ENCODE results near the gene CTSE.
"Not testable (repeated sequence)": the region's sequence is repeated elsewhere in the genome, so short reads cannot be mapped to it uniquely, and the experiment has no call there.

CTSE gene

DNA sequence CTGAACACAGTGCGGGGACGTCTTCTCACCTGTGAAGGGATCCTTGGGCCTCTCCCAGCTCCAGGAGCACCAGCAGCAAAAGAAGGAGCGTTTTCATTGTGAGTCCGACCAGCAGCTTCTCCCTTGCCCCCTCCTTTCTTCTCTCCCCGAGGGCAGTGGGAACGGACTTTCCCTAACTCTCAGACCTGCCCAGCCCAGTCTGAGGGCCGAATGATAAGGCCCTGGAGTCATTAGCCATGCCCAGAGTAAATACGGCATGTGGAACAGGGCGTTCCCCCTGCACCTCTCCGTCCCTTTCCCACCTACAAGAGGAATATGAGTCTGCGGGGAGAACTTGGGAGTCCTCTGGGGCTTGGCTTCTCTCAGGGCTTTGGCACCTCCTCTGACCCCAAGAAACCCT is at the start of gene CTSE:
TSS of gene CTSE (minus strand) at position 201 of the 400 bp plus-strand sequence. CDS start at position 97, 104 bp downstream.
- no peak for DNase-seq

DNA sequence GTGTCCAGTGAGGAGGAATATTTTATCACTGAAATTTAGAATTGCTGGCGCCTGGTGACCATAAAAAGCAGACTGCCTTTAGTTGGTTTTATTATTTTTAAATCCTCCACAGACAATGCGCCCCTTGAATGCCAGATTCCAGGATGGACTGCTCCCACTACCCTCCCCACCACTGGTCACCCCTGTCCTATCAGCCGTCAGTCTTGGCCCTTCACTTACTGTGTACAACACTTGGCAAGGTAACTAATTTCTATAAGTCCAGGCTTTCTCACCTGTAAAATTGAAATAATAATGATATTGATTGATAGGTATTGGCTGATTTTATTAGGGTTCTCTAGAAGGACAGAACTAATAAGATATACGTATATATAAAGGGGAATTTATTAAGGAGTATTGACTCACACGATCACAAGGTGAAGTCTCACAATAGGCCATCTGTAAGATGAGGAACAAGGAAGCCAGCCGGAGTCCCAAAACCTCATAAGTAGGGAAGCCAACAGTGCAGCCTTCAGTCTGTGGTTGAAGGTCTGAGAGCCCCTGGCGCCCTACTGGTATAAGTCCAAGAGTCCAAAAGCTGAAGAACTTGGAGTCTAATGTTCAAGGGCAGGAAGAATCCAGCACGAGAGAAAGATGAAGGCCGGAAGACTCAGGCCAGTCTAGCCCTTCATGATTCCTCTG is 47.1 kb upstream of the CTSE start:
- DNase-seq: no peak

DNA sequence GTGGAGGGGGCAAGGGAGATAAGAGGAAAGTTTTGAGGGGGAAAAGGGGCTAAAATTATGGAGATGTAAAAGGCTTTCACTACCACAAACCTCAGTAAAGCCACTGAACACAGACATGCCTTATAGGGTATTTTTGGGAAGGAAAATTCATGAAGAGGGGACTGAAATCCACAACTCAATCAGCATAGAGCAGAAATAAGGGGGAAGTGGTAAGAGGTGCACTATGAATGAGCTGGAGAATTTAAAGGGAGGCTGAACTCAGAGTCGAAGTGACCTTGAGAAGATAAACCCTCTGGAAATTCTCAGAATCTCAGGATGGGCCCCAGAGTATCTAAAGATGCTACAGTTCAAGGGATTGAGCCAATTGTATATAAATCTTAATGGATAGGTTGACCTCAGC is 44.6 kb upstream of the CTSE start:
- DNase-seq: no peak

DNA sequence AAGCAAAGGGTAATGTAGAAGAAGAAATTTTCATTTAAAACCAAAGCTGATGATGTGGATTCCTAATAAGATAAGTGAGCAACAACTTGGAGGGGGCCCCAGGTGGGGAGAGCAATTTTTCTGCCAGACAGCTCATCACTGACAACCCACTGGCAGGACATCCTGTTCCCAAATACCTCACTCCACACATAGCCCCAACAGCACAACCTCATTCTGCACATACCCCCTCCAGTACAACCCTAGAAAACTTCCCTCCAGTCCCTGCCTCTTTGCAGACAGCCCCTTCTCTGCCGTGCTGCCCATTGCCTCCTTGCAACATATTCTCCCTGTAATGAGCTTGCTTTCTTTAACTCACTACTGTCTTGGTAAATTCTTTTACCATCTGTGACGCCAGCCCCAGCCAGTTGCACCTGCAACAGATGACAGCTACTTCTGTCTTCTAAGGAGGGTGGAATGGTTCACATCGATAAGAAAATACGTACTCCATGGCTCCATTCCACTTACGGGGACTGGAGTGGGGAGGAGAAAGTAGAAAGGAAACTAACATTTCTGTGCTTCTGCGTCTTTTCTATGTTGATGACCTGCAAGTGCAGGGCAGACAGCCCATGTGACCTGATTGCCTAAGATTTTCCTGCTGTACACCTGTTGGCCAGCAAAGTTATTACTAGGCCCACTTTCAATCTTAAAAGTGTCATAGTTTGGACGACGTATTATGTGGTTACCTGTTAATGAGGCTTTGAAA is 44.0 kb upstream of the CTSE start:
- DNase-seq: no peak

DNA sequence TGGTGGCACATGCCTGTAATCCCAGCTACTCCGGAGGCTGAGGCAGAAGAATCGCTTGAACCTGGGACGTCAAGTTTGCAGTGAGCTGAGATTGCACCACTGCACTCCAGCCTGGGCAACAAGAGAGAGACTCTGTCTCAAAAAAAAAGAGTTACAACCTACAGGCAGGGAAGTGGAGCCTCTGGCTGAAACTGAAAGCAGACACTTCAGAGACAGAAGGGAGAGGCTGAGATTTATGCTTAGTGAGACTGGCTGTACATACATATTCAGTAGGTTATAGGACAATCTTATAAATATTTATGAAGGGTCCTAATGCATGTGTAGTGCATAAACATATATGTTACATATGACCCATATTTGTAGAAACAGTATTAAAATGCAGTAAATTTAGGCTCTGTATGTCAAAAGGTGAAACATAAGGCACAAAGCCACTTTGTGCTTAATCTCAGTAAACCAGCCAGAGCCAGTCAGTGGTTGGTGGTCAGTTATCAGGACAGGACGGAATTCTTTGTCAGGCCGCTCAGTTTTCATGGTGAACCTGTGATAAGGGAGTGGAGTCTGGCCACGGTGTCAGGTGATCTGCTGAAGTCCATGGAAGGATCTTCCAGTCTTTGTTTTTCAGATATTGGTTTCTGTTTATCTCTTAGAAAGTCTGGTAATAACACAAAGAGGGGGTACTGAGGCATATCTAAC is 42.9 kb upstream of the CTSE start:
- DNase-seq: no peak

DNA sequence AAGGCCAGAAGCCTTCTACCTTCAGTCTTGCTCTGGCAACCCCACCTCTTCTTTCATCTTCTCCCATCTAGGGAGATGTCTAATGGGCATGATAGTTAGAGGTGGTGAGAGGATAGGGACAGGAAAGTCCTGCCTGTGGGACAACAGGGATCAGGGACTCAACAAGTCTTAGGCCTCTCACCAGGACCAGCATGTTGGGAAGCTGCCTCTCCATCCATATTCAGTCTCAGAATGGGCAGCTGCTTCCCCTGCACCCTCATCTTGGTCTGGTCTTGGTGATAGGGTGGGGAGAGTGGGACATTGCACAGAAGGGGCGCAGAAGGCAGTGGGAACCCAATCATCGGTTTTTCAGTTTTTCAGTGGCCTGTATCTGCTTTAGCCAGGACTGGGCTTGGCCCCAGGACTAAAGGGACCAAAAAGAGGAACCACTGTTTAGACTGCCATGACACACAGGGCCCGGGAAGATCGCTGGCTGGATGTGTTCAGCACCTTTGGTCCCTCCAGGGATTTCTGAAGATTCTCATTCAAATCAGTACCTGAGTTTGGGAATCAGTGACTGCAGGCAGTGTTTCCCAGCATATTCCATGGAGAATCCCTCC is 42.0 kb upstream of the CTSE start:
- no peak for DNase-seq

DNA sequence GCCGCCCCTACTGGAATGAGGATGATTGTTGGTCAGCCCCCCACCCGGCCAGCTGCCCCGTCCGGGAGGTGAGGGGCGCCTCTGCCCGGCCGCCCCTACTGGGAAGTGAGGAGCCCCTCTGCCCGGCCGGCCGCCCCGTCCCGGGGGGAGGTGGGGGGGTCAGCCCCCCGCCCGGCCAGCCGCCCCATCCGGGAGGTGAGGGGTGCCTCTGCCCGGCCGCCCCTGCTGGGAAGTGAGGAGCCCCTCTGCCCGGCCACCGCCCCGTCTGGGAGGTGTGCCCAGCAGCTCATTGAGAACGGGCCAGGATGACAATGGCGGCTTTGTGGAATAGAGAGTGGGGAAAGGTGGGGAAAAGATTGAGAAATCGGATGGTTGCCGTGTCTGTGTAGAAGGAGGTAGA is 40.8 kb upstream of the CTSE start:
- not testable (repeated sequence) for DNase-seq

DNA sequence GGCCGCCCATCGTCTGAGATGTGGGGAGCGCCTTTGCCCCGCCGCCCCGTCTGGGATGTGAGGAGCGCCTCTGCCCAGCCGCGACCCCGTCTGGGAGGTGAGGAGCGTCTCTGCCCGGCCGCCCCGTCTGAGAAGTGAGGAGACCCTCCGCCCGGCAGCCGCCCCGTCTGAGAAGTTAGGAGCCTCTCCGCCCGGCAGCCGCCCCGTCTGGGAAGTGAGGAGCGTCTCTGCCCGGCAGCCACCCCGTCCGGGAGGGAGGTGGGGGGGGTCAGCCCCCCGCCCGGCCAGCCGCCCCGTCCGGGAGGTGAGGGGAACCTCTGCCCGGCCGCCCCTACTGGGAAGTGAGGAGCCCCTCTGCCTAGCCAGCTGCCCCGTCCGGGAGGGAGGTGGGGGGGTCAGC is 40.3 kb upstream of the CTSE start:
- DNase-seq: not testable (repeated sequence)

DNA sequence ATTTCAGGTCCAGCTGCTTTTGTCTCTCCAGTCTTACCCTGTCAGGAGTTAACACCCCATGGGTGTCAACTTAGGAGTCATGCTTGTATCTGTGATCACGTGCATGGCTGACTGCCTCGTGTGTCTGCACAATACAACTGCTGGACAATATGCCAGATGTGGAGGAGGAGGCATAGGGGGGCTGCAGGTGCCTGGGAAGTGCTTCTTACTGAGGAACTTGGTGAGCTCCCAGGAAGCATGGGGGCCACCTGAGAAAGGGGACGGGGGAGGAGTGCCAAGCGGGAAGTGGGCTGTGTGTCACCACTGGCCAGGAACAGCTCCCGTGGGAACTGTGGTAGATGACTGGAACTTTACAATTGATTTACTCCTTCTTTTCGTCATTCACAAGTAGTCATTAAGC is 38.8 kb upstream of the CTSE start:
- DNase-seq: no peak

DNA sequence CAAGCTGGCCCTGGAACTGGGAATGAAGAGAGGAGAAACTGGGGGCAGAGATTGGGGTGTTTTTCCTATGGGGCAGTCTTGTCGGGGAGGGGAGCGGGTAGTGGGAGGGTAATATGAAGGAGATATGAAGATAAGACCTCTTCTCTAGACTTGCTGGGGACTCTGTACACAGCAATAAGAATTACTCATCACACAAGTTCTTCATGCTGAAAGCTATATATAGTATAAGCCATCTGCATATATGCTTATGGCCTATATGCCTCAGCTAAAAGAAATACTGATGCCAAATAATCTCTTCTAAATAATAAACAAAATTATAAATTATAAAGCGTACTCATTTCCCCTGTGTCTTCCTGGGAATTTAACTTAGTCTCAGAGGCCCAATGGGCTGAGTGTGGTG is 37.1 kb upstream of the CTSE start:
- no peak for DNase-seq

DNA sequence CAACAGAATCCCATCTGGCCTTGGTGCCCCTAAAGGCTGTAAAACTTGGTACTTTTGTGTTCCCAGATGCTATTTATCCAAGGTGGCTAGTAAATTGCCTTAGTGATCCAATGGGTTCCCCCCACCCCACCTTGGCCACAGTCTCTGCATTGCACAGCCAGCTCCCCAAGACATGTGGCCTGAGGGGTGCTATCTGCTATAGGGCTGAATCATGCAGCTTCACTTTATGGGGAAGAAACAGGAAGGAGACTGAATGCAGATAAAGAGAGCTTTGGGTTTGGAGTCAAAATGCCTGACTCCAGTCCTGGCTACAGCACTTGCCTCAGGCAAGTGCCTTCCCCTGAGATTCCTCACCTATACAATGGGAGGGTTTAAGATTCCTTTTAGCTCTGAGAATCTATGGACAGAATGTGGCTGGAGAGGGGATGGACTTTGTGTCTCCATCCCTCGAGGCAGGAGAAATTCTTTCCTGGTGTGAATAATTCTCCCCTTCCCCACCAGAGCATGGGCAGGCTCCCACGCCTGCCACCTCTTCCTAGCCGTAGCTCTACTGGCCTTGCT is 35.7 kb upstream of the CTSE start:
- no peak for DNase-seq

DNA sequence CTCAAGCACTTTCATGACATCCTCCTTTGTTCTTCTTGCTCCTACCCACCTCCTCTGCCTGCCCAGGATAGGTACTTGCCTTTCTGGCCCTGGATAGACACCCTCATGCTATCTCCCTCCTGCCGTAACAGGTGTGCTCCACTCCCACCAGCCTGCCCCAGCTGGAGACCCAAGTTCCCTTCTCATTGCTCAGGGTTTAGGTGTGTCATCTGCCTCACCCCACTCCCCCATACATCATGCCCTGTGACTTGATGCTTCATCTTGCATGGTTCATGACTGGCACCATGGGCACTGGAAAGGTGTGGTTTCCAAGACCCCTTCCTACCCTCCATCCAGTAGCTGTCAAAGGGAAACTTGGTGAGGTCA is 35.2 kb upstream of the CTSE start:
- DNase-seq: no peak

DNA sequence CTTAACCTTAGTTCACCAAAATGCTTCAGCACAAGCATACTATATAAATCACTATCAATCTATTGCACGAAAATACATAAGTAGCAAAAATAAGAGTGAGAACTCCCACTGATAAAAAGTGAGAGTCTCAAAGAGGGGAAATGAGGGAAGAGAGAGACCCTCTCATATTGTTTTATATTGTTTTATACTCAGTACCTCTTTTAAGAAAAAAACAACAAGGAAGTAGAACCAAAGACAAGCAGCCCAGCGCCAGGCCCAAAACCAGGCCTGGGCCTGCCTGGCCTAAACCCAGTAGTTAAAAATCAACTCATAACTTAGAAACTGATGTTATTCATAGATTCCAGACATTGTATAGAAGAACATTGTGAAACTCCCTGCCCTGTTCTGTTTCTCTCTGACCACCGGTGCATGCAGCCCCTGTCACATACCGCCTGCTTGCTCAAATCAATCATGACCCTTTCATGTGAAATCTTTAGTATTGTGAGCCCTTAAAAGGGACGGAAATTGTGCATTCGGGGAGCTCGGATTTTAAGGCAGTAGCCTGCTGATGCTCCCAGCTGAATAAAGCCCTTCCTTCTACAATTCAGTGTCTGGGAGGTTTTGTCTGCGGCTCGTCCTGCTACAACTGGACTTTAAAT is 34.7 kb upstream of the CTSE start:
- not testable (repeated sequence) for DNase-seq

DNA sequence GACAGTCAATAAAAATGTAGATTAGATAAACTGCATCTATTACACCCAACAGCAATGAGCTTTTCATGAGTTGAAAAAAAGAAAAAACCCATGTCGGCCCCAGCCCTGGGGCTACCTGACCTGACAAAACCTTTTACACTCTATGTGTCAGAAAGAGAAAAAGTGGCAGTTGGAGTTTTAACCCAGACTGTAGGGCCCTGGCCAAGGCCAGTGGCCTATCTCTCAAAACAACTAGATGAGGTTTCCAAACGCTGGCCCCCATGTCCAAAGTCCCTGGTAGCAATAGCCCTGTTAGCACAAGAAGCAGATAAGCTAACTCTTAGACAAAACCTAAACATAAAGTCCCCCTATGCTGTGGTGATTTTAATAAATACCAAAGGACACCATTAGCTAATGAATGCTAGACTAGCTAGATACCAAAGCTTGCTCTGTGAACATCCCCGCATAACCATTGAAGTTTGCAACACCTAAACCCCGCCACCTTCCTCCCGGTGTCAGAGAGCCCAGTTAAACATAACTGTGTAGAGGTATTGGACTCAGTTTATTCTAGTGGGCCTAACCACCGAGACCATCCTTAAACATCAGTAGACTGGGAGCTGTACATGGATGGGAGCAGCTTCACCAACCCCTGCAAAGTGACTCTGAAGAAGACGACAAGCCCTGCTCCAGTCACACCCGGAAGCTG is 32.1 kb upstream of the CTSE start:
- not testable (repeated sequence) for DNase-seq

DNA sequence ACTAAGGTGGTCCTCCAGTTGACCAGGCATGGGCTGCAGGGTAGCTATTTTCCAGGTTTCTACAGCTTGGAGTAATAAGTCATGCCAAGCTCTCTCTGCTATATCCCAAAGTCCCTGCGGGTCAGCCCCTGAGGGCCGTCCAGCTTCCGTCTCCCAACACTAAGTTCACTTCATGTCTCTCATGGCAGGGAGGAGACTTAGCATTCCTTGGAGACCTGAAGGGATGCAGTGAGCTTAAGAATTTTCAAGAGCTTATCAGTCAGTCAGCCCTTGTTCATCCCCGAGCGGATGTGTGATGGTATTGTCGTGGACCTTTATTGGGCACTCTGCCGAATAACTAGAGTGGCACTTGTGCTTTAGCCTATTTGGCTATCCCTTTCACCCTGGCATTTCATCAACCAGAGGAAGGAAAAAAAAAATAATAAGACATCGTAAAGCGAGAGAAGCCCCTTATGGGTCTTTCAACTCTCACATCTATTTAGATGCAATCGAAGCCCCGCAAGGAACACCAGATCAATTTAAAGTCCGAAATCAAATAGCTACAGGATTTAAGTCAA is 31.5 kb upstream of the CTSE start:
- DNase-seq: not testable (repeated sequence)

DNA sequence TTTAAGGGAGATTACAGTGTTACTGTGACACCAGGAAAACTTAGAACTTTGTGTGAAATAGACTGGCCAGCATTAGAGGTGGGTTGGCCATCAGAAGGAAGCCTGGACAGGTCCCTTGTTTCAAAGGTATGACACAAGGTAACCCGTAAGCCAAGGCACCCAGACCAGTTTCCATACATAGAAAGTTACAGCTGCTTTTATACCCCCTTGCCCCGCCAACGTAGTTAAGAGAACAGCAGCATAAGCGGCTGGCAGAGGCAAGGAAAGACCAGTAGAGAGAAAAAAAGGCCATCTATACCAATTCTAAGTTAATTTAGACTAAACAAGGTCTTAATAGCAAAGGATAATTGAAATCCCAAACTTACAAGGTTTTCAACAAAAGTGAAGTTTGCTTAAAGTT is 29.9 kb upstream of the CTSE start:
- DNase-seq: not testable (repeated sequence)

DNA sequence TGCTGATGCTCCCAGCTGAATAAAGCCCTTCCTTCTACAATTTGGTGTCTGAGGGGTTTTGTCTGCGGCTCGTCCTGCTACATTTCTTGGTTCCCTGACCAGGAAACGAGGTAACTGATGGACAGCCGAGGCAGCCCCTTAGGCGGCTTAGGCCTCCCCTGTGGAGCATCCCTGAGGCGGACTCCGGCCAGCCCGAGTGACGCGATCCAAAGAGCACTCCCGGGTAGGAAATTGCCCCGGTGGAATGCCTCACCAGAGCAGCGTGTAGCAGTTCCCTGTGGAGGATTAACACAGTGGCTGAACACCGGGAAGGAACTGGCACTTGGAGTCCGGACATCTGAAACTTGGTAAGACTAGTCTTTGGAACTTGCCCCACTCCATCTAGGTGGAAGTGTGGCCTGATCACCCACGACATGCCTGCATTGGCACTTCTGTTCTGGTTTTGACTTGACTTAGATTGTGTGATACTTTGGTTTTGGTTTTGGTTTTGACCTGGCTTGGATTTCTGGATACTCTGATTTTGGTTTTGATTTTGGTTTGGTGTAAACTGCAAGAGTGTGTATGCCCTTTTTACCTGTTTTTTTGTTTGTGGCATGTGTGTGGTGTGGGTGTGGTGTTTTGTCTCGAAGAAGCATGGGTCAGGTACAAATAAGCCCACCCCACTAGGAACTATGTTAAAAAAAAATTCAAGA is 29.4 kb upstream of the CTSE start, which contains the start of gene RHEX:
TSS of gene RHEX (plus strand) at position 255 of the 692 bp plus-strand sequence. CDS start 44,656 bp downstream, outside the sequence.
- not testable (repeated sequence) for DNase-seq

DNA sequence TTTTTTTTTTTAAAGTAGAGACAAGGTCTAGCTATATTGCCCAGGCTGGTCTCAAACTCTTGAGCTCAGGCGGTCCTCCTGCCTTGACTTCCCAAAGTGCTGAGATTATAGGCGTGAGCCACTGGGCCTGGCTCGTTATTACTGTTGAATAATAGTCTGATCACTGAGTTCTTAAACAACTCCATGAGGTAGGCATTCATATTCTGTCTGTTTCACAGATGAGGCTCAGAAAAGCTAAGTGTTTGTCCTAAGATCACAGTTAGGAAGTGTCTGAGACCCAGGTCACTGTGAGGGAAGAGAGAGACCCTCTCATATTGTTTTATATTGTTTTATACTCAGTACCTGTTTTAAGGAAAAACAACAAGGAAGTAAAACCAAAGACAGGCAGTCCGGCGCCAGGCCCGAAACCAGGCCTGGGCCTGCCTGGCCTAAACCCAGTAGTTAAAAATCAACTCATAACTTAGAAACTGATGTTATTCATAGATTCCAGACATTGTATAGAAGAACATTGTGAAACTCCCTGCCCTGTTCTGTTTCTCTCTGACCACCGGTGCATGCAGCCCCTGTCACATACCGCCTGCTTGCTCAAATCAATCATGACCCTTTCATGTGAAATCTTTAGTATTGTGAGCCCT is 28.7 kb upstream of the CTSE start:
- DNase-seq: not testable (repeated sequence)

DNA sequence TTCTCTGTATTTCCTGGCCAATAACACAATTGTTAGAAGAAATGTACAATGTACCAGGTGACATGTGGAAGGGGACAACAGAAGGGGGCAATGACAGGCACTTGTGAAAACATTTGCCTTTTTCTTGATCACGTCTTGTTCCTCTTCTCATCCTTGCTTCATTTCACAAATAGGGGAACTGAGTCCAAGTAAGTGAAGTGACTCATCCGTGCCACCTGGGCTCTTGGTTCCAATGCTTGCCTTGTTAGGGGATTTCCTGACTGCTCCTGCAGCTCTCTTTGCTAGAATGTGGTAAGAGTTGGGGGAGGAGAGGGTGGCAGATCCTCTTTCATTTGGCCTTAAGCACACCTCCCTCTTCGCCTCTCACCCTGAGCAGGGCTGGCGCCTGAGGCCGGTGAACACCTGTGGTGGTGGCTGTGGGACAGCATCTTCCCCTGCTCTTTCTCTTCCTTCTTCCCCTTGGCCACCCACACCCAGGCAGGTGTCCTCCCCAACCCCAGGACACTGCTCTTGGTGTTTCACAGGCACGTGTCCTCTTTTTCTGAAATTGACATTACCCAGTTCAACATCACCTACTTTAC is 27.1 kb upstream of the CTSE start:
- peak; percentile 28 for DNase-seq
